H1 (cell line): ENCODE measurements around the gene GOLGB1.

ENCODE experiments used
- POLR2A ChIP-seq, 2 experiments: IDR thresholded peaks; 1 replicate in 1 of 2; 2 replicates in 1 of 2; pipeline ENCODE4 v1.6.1; 2011; ENCODE audit warnings: low read depth in 2 of 2, low read length in 2 of 2, mild to moderate bottlenecking in 2 of 2; ENCODE audit errors: control extremely low read depth in 1 of 2
- POLR2AphosphoS5 ChIP-seq: IDR thresholded peaks from 2 replicates; pipeline ENCODE4 v1.6.1; 2011; ENCODE audit warnings: low read depth, low read length
- RBBP5 ChIP-seq: IDR thresholded peaks from 2 replicates; pipeline ENCODE4 v1.7.1; 2012; ENCODE audit warnings: low read depth, mild to moderate bottlenecking, inconsistent platforms, low read length, moderate library complexity, borderline replicate concordance
- TAF1 ChIP-seq: IDR thresholded peaks from 2 replicates; pipeline ENCODE4 v1.6.1; 2011; ENCODE audit warnings: mild to moderate bottlenecking, low read depth, low read length
- TEAD4 ChIP-seq: IDR thresholded peaks from 2 replicates; pipeline ENCODE4 v1.6.1; 2012; ENCODE audit warnings: low read depth, low read length, inconsistent platforms, mixed read lengths
- TF ChIP-seq, protein P1 (sequence below), 3 experiments: IDR thresholded peaks; 1 replicate in 2 of 3; 2 replicates in 1 of 3; pipeline versions ENCODE4 v1.5.1 to v1.6.1; 2011; ENCODE audit warnings: low read length in 3 of 3, mild to moderate bottlenecking in 3 of 3, inconsistent platforms in 2 of 3, low read depth in 1 of 3, moderate library complexity in 1 of 3; ENCODE audit not compliant: insufficient read depth in 1 of 3; ENCODE audit errors: control extremely low read depth in 1 of 3
- TF ChIP-seq, protein P2 (sequence below): IDR thresholded peaks from 2 replicates; pipeline ENCODE4 v1.6.1; 2011; ENCODE audit warnings: low read length, improper control_type of control experiment

GRCh38 chr3:121724130-121724529 lies 25.4 kb downstream of the GOLGB1 start:
- TF ChIP-seq, protein P1, sequence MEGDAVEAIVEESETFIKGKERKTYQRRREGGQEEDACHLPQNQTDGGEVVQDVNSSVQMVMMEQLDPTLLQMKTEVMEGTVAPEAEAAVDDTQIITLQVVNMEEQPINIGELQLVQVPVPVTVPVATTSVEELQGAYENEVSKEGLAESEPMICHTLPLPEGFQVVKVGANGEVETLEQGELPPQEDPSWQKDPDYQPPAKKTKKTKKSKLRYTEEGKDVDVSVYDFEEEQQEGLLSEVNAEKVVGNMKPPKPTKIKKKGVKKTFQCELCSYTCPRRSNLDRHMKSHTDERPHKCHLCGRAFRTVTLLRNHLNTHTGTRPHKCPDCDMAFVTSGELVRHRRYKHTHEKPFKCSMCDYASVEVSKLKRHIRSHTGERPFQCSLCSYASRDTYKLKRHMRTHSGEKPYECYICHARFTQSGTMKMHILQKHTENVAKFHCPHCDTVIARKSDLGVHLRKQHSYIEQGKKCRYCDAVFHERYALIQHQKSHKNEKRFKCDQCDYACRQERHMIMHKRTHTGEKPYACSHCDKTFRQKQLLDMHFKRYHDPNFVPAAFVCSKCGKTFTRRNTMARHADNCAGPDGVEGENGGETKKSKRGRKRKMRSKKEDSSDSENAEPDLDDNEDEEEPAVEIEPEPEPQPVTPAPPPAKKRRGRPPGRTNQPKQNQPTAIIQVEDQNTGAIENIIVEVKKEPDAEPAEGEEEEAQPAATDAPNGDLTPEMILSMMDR (IDR thresholded peaks at IDR 0.05; ENCODE audit: control extremely low read depth in 1 of 3, insufficient read depth in 1 of 3, low read depth in 1 of 3, low read length in 3 of 3): no peak
- TF ChIP-seq TEAD4: no peak
- TF ChIP-seq POLR2A (IDR thresholded peaks at IDR 0.05; ENCODE audit: control extremely low read depth in 1 of 2, low read depth in 2 of 2, low read length in 2 of 2): no peak
- TF ChIP-seq POLR2AphosphoS5: no peak
- no peak for TF ChIP-seq RBBP5
- TF ChIP-seq, protein P2, sequence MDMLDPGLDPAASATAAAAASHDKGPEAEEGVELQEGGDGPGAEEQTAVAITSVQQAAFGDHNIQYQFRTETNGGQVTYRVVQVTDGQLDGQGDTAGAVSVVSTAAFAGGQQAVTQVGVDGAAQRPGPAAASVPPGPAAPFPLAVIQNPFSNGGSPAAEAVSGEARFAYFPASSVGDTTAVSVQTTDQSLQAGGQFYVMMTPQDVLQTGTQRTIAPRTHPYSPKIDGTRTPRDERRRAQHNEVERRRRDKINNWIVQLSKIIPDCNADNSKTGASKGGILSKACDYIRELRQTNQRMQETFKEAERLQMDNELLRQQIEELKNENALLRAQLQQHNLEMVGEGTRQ: no peak
- no peak for TF ChIP-seq TAF1
